Duodenal mucosa (tissue), 2 donors: Measurements from ENCODE around the gene PTPRA.

ENCODE experiments used
- H3K27ac ChIP-seq: one replicate; pipeline ENCODE4 v1.7.0; 2013; ENCODE audit warnings: low read depth, low read length
- H3K27me3 ChIP-seq, 2 donors: one replicate each; pipeline ENCODE4 v1.7.0; 2013; ENCODE audit warnings: low read length in 2 of 2, control low read depth in 1 of 2; ENCODE audit not compliant: insufficient read depth in 2 of 2, control insufficient read depth in 1 of 2
- H3K36me3 ChIP-seq, 2 donors: one replicate each; pipeline ENCODE4 v1.7.0; 2013; ENCODE audit warnings: low read length in 2 of 2, control low read depth in 1 of 2; ENCODE audit not compliant: insufficient read depth in 2 of 2, control insufficient read depth in 1 of 2
- H3K4me1 ChIP-seq, 2 donors: one replicate each; pipeline ENCODE4 v1.7.0; 2013; ENCODE audit warnings: low read length in 2 of 2, control low read depth in 1 of 2; ENCODE audit not compliant: insufficient read depth in 2 of 2, control insufficient read depth in 1 of 2
- H3K4me3 ChIP-seq, 2 donors: one replicate each; pipeline ENCODE4 v1.7.0; 2013; ENCODE audit warnings: low read length in 2 of 2, low read depth in 1 of 2
- H3K9ac ChIP-seq, 2 donors: one replicate each; pipeline ENCODE4 v1.7.0; 2013; ENCODE audit warnings: low read length in 2 of 2, low read depth in 1 of 2
- H3K9me3 ChIP-seq, 2 donors: one replicate each; pipeline ENCODE4 v1.7.0; 2013; ENCODE audit warnings: low read length in 2 of 2, control low read depth in 1 of 2; ENCODE audit not compliant: control insufficient read depth in 1 of 2

The PTPRA gene

GRCh38 chr20:2851086-2851485 lies 22.2 kb upstream of the PTPRA start:
- Histone ChIP-seq H3K4me1 (peaks cover 4 to 5% of the 10 kb centered on the region in 2 donors), H3K4me3 (no peak overlapping the region), H3K27me3 (no peaks in the 10 kb centered on the region), H3K9me3 (no peaks in the 10 kb centered on the region), H3K9ac (no peak overlapping the region), H3K36me3 (no peaks in the 10 kb centered on the region), H3K27ac (no peak overlapping the region)

GRCh38 chr20:2858591-2858990 lies 14.7 kb upstream of the PTPRA start:
- Histone ChIP-seq H3K27ac (no peak overlapping the region), H3K27me3 (no peaks in the 10 kb centered on the region), H3K36me3 (peaks cover 7 to 27% of the 10 kb centered on the region in 2 donors), H3K9me3 (no peaks in the 10 kb centered on the region), H3K9ac (no peak overlapping the region), H3K4me1 (no peaks in the 10 kb centered on the region), H3K4me3 (no peak overlapping the region)

GRCh38 chr20:2859330-2860121 lies 13.8 kb upstream of the PTPRA start:
- no peak overlapping the region for H3K27ac ChIP-seq
- H3K36me3 ChIP-seq = peaks cover 7 to 35% of the 10 kb centered on the region in 2 donors
- H3K9me3 ChIP-seq = no peaks in the 10 kb centered on the region
- no peak overlapping the region for H3K9ac ChIP-seq
- H3K27me3 ChIP-seq = no peaks in the 10 kb centered on the region
- no peaks in the 10 kb centered on the region for H3K4me1 ChIP-seq
- no peak overlapping the region for H3K4me3 ChIP-seq

GRCh38 chr20:2864626-2865025 lies 8.7 kb upstream of the PTPRA start:
- Histone ChIP-seq H3K4me3 (no peak overlapping the region), H3K36me3 (peaks cover 21 to 55% of the 10 kb centered on the region in 2 donors), H3K9me3 (no peaks in the 10 kb centered on the region), H3K4me1 (peaks cover 0 to 3% of the 10 kb centered on the region in 2 donors), H3K27me3 (no peaks in the 10 kb centered on the region), H3K9ac (no peak overlapping the region), H3K27ac (no peak overlapping the region)

- Histone ChIP-seq H3K4me1 (peaks cover 0 to 3% of the 10 kb centered on the region in 2 donors), H3K36me3 (peaks cover 21 to 55% of the 10 kb centered on the region in 2 donors), H3K9ac (no peak overlapping the region), H3K4me3 (no peak overlapping the region), H3K9me3 (no peaks in the 10 kb centered on the region), H3K27me3 (no peaks in the 10 kb centered on the region), H3K27ac (no peak overlapping the region)
Measured at GRCh38 chr20:2865101-2865500, 8.2 kb upstream of the PTPRA start.

- Histone ChIP-seq H3K9ac (no peak overlapping the region), H3K4me3 (no peak overlapping the region), H3K27me3 (no peaks in the 10 kb centered on the region), H3K9me3 (no peaks in the 10 kb centered on the region), H3K27ac (no peak overlapping the region), H3K36me3 (peaks cover 21 to 52% of the 10 kb centered on the region in 2 donors), H3K4me1 (peaks cover 0 to 3% of the 10 kb centered on the region in 2 donors)
Measured at GRCh38 chr20:2865630-2866029, 7.7 kb upstream of the PTPRA start.

GRCh38 chr20:2866236-2866635 lies 7.0 kb upstream of the PTPRA start:
- Histone ChIP-seq H3K9ac (no peak overlapping the region), H3K36me3 (peaks cover 17 to 45% of the 10 kb centered on the region in 2 donors), H3K4me3 (no peak overlapping the region), H3K9me3 (no peaks in the 10 kb centered on the region), H3K27ac (no peak overlapping the region), H3K4me1 (peaks cover 0 to 3% of the 10 kb centered on the region in 2 donors), H3K27me3 (peaks cover 0 to 4% of the 10 kb centered on the region in 2 donors)

- H3K4me1 ChIP-seq = peaks cover 8% of the 10 kb centered on the region in 2 donors
- no peaks in the 10 kb centered on the region for H3K9me3 ChIP-seq
- H3K36me3 ChIP-seq = peaks cover 14 to 35% of the 10 kb centered on the region in 2 donors
Measured at GRCh38 chr20:2867081-2867864, 6.0 kb upstream of the PTPRA start.

GRCh38 chr20:2869381-2869780 lies 3.9 kb upstream of the PTPRA start:
- Histone ChIP-seq H3K27me3 (peaks cover 4 to 6% of the 10 kb centered on the region in 2 donors), H3K9me3 (no peaks in the 10 kb centered on the region), H3K27ac (no peak overlapping the region), H3K36me3 (peaks cover 14 to 21% of the 10 kb centered on the region in 2 donors), H3K4me1 (peaks cover 9 to 21% of the 10 kb centered on the region in 2 donors), H3K4me3 (no peak overlapping the region), H3K9ac (no peak overlapping the region)

More at GRCh38 chr20:2867081-2867864, 6.0 kb upstream of the PTPRA start:
- peaks cover 4 to 6% of the 10 kb centered on the region in 2 donors for H3K27me3 ChIP-seq
- H3K27ac ChIP-seq = no peak overlapping the region
- no peak overlapping the region for H3K9ac ChIP-seq
- no peak overlapping the region for H3K4me3 ChIP-seq

GRCh38 chr20:2871111-2871465 lies 2.2 kb upstream of the PTPRA start:
- peaks cover 4 to 6% of the 10 kb centered on the region in 2 donors for H3K27me3 ChIP-seq
- no peak overlapping the region for H3K9ac ChIP-seq
- H3K36me3 ChIP-seq = peaks cover 4 to 7% of the 10 kb centered on the region in 2 donors
- peaks cover 26 to 36% of the 10 kb centered on the region in 2 donors for H3K4me1 ChIP-seq
- H3K4me3 ChIP-seq = no peak overlapping the region
- H3K27ac ChIP-seq = no peak overlapping the region
- no peaks in the 10 kb centered on the region for H3K9me3 ChIP-seq
